ENCODE results near the gene PIGN. TPM values are rescaled to one million over a fixed set of nuclear protein-coding genes. Genes with fewer than 3 reads are reported as not detected.

Gene PIGN
- total RNA-seq, 1 experiment from 2014 or later: 21.4 TPM

DNA sequence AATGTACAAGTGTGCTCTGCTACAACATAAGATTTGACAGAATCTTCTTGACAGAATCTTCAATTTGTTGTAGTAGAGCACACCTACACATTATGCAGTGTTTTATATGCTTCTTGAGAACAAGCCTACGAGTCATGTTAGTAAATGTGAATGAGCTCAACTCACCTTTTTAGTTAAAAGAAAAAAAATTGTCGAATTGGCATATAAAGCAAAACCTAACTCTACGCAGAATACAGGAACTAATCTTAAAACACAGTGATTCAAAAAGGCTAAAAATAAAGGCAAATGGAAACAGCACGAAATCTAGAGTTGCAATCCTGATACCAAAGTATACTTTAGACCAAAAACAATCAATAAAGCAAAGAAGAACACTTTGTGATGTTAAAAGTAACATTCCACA lies 87.9 kb downstream of the PIGN start:
- CTCF ChIA-PET: no interaction called here

DNA sequence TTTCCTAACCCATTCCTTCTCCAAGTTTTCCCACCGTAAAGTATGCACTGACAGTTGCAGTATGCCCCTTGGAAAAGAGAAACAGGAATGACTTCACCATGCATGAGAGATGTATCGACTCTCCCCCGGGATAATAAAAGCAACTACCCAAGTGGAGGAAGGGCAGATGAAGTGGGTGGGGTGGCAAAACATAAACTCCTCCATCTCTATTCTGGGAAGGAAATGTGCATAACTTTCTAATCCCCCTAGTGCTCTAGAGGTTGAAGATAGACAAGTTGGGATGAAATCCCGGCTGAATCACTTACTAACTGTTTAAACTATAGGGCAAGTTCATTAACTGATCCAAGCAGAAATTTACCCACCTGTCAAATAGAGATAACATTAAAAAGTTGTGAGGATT lies 89.2 kb downstream of the PIGN start:
- ATAC-seq: no peak
- Histone ChIP-seq H3K36me3 (ENCODE audit: control insufficient read depth, insufficient read depth, low read length) (no peaks in the 10 kb centered on the region), H3K27me3 (ENCODE audit: control insufficient read depth, insufficient read depth, low read length) (no peaks in the 10 kb centered on the region), H3K9me3 (ENCODE audit: control insufficient read depth, insufficient read depth, low read depth, low read length) (no peaks in the 10 kb centered on the region), H3K4me1 (ENCODE audit: control insufficient read depth, insufficient read depth, low read length) (no peaks in the 10 kb centered on the region), H3K4me3 (ENCODE audit: low read depth in 2 of 2, low read length in 2 of 2) (no peak overlapping the region), H3K27ac (ENCODE audit: low read length) (no peak overlapping the region)
- intact Hi-C loops (cut with micrococcal nuclease; ENCODE audit: unreplicated experiment): no loop called here
- DNase-seq (ENCODE audit: low read depth, low spot score): no peak
- POLR2A ChIA-PET: no interaction called here
- TF ChIP-seq POLR2AphosphoS5 (IDR thresholded peaks at IDR 0.05; ENCODE audit: low read depth, low read length) (no peak), SIN3A (IDR thresholded peaks at IDR 0.05; ENCODE audit: borderline replicate concordance, insufficient read depth, low read depth, low read length) (no peak), TCF7L2 (IDR thresholded peaks at IDR 0.05; ENCODE audit: low read depth, low read length) (no peak)
- TF ChIP-seq, protein P1, sequence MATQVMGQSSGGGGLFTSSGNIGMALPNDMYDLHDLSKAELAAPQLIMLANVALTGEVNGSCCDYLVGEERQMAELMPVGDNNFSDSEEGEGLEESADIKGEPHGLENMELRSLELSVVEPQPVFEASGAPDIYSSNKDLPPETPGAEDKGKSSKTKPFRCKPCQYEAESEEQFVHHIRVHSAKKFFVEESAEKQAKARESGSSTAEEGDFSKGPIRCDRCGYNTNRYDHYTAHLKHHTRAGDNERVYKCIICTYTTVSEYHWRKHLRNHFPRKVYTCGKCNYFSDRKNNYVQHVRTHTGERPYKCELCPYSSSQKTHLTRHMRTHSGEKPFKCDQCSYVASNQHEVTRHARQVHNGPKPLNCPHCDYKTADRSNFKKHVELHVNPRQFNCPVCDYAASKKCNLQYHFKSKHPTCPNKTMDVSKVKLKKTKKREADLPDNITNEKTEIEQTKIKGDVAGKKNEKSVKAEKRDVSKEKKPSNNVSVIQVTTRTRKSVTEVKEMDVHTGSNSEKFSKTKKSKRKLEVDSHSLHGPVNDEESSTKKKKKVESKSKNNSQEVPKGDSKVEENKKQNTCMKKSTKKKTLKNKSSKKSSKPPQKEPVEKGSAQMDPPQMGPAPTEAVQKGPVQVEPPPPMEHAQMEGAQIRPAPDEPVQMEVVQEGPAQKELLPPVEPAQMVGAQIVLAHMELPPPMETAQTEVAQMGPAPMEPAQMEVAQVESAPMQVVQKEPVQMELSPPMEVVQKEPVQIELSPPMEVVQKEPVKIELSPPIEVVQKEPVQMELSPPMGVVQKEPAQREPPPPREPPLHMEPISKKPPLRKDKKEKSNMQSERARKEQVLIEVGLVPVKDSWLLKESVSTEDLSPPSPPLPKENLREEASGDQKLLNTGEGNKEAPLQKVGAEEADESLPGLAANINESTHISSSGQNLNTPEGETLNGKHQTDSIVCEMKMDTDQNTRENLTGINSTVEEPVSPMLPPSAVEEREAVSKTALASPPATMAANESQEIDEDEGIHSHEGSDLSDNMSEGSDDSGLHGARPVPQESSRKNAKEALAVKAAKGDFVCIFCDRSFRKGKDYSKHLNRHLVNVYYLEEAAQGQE (IDR thresholded peaks at IDR 0.05; ENCODE audit: insufficient read depth in 1 of 2, low read depth in 2 of 2, low read length in 1 of 2): no peak
- TF ChIP-seq, protein P2, sequence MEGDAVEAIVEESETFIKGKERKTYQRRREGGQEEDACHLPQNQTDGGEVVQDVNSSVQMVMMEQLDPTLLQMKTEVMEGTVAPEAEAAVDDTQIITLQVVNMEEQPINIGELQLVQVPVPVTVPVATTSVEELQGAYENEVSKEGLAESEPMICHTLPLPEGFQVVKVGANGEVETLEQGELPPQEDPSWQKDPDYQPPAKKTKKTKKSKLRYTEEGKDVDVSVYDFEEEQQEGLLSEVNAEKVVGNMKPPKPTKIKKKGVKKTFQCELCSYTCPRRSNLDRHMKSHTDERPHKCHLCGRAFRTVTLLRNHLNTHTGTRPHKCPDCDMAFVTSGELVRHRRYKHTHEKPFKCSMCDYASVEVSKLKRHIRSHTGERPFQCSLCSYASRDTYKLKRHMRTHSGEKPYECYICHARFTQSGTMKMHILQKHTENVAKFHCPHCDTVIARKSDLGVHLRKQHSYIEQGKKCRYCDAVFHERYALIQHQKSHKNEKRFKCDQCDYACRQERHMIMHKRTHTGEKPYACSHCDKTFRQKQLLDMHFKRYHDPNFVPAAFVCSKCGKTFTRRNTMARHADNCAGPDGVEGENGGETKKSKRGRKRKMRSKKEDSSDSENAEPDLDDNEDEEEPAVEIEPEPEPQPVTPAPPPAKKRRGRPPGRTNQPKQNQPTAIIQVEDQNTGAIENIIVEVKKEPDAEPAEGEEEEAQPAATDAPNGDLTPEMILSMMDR (IDR thresholded peaks at IDR 0.05): no peak
- in situ Hi-C loops (cut with HindIII; ENCODE audit: low pct_unique_long_range_greater_than_20kb, low sequenced_read_pairs): no loop called here
- no TSS peak for BruUV-seq (replicated peaks)
- CTCF ChIA-PET: no interaction called here

More for the DNA sequence above, 87.9 kb downstream of the PIGN start:
- H3K4me1 ChIP-seq (ENCODE audit: control insufficient read depth, insufficient read depth, low read length): no peaks in the 10 kb centered on the region
- in situ Hi-C loops (cut with HindIII; ENCODE audit: low pct_unique_long_range_greater_than_20kb, low sequenced_read_pairs) (no loop called here), intact Hi-C loops (cut with micrococcal nuclease; ENCODE audit: unreplicated experiment) (no loop called here)
- H3K9me3 ChIP-seq (ENCODE audit: control insufficient read depth, insufficient read depth, low read depth, low read length): no peaks in the 10 kb centered on the region
- POLR2A ChIA-PET: no interaction called here
- TF ChIP-seq, protein P2 (IDR thresholded peaks at IDR 0.05): no peak
- TF ChIP-seq SIN3A (IDR thresholded peaks at IDR 0.05; ENCODE audit: borderline replicate concordance, insufficient read depth, low read depth, low read length) (no peak), POLR2AphosphoS5 (IDR thresholded peaks at IDR 0.05; ENCODE audit: low read depth, low read length) (no peak), TCF7L2 (IDR thresholded peaks at IDR 0.05; ENCODE audit: low read depth, low read length) (no peak)
- TF ChIP-seq, protein P1 (IDR thresholded peaks at IDR 0.05; ENCODE audit: insufficient read depth in 1 of 2, low read depth in 2 of 2, low read length in 1 of 2): no peak
- no peak overlapping the region for H3K27ac ChIP-seq (ENCODE audit: low read length)
- no TSS peak for BruUV-seq (replicated peaks)
- DNase-seq (ENCODE audit: low read depth, low spot score) (no peak), ATAC-seq (no peak)
- no peaks in the 10 kb centered on the region for H3K36me3 ChIP-seq (ENCODE audit: control insufficient read depth, insufficient read depth, low read length)
- no peaks in the 10 kb centered on the region for H3K27me3 ChIP-seq (ENCODE audit: control insufficient read depth, insufficient read depth, low read length)
- no peak overlapping the region for H3K4me3 ChIP-seq (ENCODE audit: low read depth in 2 of 2, low read length in 2 of 2)
